Adipocyte (in vitro differentiated cells): ENCODE measurements around the gene CHAD.
A peak's percentile ranks its signal among the peaks of the same experiment; 100 is the strongest.
"Not testable (repeated sequence)": the region's sequence is repeated elsewhere in the genome, so short reads cannot be mapped to it uniquely, and the experiment has no call there.

Source experiments
- DNase-seq: peaks from one replicate; pipeline ENCODE4 v3.0.0-alpha.2; 2015; ENCODE audit warnings: low read depth
- H3K27me3 ChIP-seq: replicated peaks from 2 replicates; pipeline ENCODE4 v1.7.0; 2013; ENCODE audit warnings: mild to moderate bottlenecking, low read length, moderate library complexity; ENCODE audit not compliant: control insufficient read depth, insufficient read depth
- H3K36me3 ChIP-seq: 2 replicates; pipeline ENCODE4 v1.7.0; 2013; ENCODE audit warnings: low read length, mild to moderate bottlenecking, moderate library complexity; ENCODE audit not compliant: control insufficient read depth, insufficient read depth, severe bottlenecking
- H3K4me1 ChIP-seq: 2 replicates; pipeline ENCODE4 v1.7.0; 2013; ENCODE audit warnings: mild to moderate bottlenecking, low read length, moderate library complexity; ENCODE audit not compliant: control insufficient read depth, insufficient read depth
- H3K4me3 ChIP-seq: 2 replicates; pipeline ENCODE4 v1.7.0; 2013; ENCODE audit warnings: mild to moderate bottlenecking, low read length, moderate library complexity
- H3K9ac ChIP-seq: 2 replicates; pipeline ENCODE4 v1.7.0; 2013; ENCODE audit warnings: mild to moderate bottlenecking, low read length, moderate library complexity
- H3K9me3 ChIP-seq: 2 replicates; pipeline ENCODE4 v1.7.0; 2013; ENCODE audit warnings: mild to moderate bottlenecking, low read length, moderate library complexity; ENCODE audit not compliant: control insufficient read depth

Gene CHAD

GRCh38 chr17:50432125-50432762 is 36.4 kb downstream of the CHAD start:
- H3K36me3 ChIP-seq: peaks cover 40% of the 10 kb centered on the region
- no peak overlapping the region for H3K9ac ChIP-seq
- H3K9me3 ChIP-seq: no peaks in the 10 kb centered on the region
- H3K4me3 ChIP-seq: no peak overlapping the region
- H3K27me3 ChIP-seq: no peaks in the 10 kb centered on the region
- H3K4me1 ChIP-seq: peaks cover 21% of the 10 kb centered on the region
- no peak for DNase-seq

- Histone ChIP-seq H3K27me3 (no peaks in the 10 kb centered on the region), H3K9me3 (no peaks in the 10 kb centered on the region), H3K4me3 (no peak overlapping the region), H3K4me1 (peaks cover 28% of the 10 kb centered on the region), H3K9ac (peak overlapping the region; percentile 21), H3K36me3 (peaks cover 32% of the 10 kb centered on the region)
- DNase-seq: no peak
Measured at GRCh38 chr17:50430821-50431618, 37.7 kb downstream of the CHAD start.

- Histone ChIP-seq H3K9me3 (no peaks in the 10 kb centered on the region), H3K27me3 (no peaks in the 10 kb centered on the region), H3K36me3 (peaks cover 27% of the 10 kb centered on the region), H3K4me1 (peaks cover 38% of the 10 kb centered on the region), H3K4me3 (peak overlapping the region; percentile 20), H3K9ac (peak overlapping the region; percentile 11)
- no peak for DNase-seq
Measured at GRCh38 chr17:50429793-50430192, 38.9 kb downstream of the CHAD start.

GRCh38 chr17:50428831-50429424 is 39.8 kb downstream of the CHAD start:
- Histone ChIP-seq H3K9me3 (no peaks in the 10 kb centered on the region), H3K36me3 (peaks cover 27% of the 10 kb centered on the region), H3K27me3 (no peaks in the 10 kb centered on the region), H3K4me1 (peaks cover 47% of the 10 kb centered on the region), H3K9ac (peak overlapping the region; percentile 57), H3K4me3 (peak overlapping the region; percentile 43)
- no peak for DNase-seq

- Histone ChIP-seq H3K4me1 (peaks cover 53% of the 10 kb centered on the region), H3K36me3 (peaks cover 21% of the 10 kb centered on the region), H3K9ac (peak overlapping the region; percentile 94), H3K4me3 (peak overlapping the region; percentile 94)
- not testable (repeated sequence) for H3K27me3 ChIP-seq, H3K9me3 ChIP-seq, DNase-seq
Measured at GRCh38 chr17:50428126-50428525, 40.6 kb downstream of the CHAD start.

- DNase-seq: peak; percentile 60
- Histone ChIP-seq H3K9ac (peak overlapping the region; percentile 94), H3K27me3 (no peaks in the 10 kb centered on the region), H3K4me1 (peaks cover 59% of the 10 kb centered on the region), H3K9me3 (no peaks in the 10 kb centered on the region), H3K36me3 (peaks cover 17% of the 10 kb centered on the region), H3K4me3 (peak overlapping the region; percentile 94)
Measured at GRCh38 chr17:50426814-50427787, 41.6 kb downstream of the CHAD start.

- Histone ChIP-seq H3K4me3 (peak overlapping the region; percentile 94), H3K36me3 (peaks cover 15% of the 10 kb centered on the region), H3K4me1 (peaks cover 64% of the 10 kb centered on the region), H3K9ac (peak overlapping the region; percentile 94), H3K9me3 (no peaks in the 10 kb centered on the region), H3K27me3 (no peaks in the 10 kb centered on the region)
- DNase-seq: no peak
Measured at GRCh38 chr17:50426472-50426782, 42.3 kb downstream of the CHAD start.

GRCh38 chr17:50425682-50426471 is 42.8 kb downstream of the CHAD start, which contains the start of gene ACSF2:
TSS of gene ACSF2 (plus strand) at chr17:50426218. CDS start at chr17:50426262, 44 bp downstream.
- peak within 1 kb of the TSS; percentile 94 for H3K4me3 ChIP-seq
- no peaks in the 10 kb centered on the region for H3K27me3 ChIP-seq
- peaks cover 10% of the 10 kb centered on the region for H3K36me3 ChIP-seq
- H3K4me1 ChIP-seq: peaks cover 64% of the 10 kb centered on the region
- H3K9ac ChIP-seq: peak within 1 kb of the TSS; percentile 94
- peak; percentile 88 for DNase-seq
- H3K9me3 ChIP-seq: no peaks in the 10 kb centered on the region

GRCh38 chr17:50424996-50425681 is 43.5 kb downstream of the CHAD start:
- peaks cover 6% of the 10 kb centered on the region for H3K36me3 ChIP-seq
- H3K4me3 ChIP-seq: peak overlapping the region; percentile 80
- no peaks in the 10 kb centered on the region for H3K27me3 ChIP-seq
- H3K9ac ChIP-seq: peak overlapping the region; percentile 87
- H3K4me1 ChIP-seq: peaks cover 67% of the 10 kb centered on the region
- no peak for DNase-seq
- no peaks in the 10 kb centered on the region for H3K9me3 ChIP-seq
